HK-2 (cell line): ENCODE measurements around the gene LHX4.
A peak's percentile ranks its signal among the peaks of the same experiment; 100 is the strongest.

Experiments used
- DNase-seq: peaks from one replicate; pipeline ENCODE4 v3.0.0-alpha.2; 2018; ENCODE audit not compliant: unreplicated experiment

The LHX4 gene

DNA sequence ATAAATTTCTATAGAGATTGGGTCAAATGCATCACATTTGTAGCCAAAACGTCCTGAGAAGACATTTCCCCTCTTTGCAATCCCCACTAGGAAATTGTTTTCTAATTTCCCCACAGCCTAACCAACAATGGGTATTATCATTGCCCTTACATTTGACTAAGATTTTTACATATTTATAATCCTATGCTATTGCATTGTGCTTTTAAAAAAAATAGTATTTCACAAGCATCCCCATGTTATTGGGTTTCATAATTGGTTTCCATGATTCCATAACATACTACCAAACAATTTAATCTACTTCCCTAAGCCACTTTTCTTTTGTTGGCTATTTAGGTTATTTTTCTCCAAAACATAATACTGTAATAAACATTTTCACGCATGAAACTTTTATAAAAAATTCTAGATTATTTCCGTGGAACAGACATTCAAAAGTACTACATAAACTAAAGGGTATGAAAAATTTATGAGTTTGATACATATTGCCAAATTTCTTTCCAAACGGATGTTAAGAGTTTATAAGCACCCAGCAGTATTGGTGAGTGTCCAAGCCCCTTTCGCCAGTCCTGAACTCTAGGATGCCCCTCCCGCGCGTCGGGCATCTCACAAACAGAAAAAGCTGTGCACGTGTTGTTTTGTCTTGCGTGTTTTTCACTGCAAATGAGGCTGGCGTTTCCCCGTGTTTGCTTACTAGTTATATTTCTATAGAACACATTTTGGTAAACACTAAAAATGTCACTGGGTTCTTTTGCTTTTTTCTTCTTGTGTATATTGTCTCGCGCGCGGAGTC is 2.0 kb upstream of the LHX4 start:
- DNase-seq, result no peak

DNA sequence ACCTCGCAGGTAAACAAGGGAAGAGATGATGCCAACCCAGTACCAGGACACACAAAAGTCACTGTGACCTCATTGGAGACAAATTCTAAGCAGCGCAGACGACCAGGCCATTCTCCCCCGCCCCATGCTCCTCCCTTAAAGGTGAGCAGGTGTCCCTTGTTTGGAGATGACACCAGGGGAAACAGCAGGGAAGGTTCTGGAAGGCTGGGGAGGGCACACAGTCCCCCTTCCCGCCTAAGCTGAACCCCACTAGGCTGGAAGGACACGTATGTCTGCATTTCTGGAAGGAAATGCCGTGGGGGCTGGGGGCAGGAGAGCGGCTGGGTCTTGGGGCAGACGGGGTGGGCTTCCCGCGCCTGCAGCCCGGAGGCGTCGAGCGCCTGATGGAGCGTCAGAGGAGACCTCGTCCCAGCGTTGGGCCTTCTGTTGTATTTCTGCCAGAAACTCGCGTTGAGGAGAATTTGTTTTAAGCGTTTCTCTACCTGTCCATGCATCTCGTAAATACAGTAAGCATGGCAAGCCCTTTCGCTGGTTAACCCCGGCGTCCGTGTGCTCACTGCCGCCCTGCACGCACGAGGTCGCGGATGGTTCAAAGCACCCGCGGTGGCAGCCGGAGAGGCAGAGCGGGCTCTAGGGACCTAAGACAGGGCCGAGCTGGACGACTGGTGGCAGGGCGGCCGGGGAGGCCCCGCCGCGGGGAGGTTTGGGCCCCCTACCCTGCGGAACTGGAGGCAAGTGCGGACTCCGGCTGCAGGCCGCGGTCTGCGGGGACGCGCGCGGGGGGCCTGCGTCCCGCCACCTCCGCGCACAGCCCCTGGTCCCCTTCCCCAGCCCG is 1.2 kb upstream of the LHX4 start:
- DNase-seq, result no peak

DNA sequence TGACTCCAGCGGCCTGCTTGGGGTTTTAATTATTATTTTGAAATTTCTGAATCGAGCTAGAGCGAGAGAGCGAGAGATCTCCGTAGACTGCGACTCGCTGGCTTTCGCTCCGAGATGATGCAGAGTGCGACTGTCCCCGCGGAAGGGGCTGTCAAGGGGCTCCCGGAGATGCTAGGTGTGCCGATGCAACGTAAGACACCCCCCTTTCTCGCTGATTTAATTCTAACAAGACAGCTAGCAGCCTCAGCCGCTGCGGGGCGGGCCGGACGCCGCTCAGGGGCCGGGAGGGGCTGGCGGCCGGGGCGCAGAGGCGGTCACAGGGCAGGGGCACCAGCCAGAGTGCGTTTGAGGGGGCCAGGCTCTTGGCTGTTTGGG is 339 bp downstream of the LHX4 start:
- no peak for DNase-seq

DNA sequence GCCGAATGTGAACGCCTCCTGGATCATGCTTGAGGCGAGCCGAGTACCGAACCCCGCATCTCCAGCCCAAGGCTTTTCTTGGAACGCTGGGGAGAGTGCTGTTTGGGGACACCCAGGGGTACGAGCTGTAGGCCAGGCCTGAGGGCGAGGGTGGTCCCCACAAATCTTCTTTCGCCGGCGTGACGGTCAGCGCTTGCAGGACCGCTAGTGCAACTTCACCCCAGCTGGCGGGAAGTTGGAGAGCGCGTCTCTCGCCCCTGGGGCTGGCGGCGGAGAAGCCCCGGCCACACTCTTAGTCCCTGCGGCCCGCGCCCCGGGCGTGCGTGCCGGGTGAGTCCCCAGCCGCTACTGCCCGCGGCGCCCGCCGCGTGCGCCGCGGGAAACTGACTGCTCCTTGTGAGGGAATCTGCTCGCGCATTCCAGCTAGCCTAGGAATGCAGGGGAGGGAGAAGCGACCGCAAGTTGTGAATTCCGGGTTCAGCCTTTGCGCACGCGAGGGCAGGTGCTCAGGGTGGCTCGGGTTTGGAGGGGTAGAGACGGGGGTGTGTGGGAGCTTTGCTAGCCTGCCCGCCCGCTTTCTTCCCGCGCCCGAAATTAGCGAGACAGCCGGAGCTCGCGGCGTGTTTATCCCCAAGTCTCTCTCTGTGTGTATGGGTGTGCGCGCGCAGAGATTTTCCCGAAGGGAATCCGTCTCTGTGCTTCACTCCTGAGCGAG is 884 bp downstream of the LHX4 start:
- peak; percentile 49 for DNase-seq

DNA sequence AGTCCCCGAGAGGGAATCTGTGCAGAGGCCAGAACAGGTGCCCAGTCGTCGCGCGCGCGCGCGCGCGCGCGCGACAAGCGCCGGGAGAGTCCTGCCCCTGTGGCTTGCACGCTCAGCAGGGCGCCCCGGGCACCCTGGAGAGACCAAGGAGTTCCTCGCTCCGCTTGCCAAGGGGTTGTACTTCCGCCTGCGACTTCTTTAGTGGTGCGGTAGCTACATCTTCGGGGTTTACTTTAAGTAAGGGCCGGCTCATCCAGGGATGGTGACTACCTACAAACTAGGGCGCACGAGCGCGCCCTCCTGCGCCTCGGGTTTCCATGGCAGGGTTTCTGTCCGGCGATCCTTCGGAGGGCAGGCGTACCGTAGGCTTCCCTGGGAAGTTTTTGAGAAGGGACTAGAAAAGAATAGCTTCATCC is 1.4 kb downstream of the LHX4 start:
- peak; percentile 49 for DNase-seq

DNA sequence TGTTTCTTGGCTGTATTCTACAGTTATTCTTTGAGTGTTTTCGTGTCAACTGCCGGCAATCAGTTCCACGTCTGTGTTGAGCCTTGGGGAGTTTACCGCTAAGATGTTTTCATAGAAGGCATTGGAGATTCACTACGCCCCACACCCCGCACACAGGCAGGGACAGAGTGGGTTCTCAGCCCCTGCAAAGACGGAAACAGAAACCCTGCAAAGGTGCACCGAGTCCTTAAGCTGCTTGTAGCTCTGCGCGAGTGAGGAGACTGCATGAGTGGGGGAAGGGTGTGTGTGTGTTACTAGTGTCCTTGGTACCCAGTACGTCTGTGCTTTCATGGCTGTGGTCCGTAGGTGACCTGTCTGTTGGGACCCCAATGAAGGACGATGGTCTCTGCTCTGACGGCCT is 1.9 kb downstream of the LHX4 start:
- no peak for DNase-seq

DNA sequence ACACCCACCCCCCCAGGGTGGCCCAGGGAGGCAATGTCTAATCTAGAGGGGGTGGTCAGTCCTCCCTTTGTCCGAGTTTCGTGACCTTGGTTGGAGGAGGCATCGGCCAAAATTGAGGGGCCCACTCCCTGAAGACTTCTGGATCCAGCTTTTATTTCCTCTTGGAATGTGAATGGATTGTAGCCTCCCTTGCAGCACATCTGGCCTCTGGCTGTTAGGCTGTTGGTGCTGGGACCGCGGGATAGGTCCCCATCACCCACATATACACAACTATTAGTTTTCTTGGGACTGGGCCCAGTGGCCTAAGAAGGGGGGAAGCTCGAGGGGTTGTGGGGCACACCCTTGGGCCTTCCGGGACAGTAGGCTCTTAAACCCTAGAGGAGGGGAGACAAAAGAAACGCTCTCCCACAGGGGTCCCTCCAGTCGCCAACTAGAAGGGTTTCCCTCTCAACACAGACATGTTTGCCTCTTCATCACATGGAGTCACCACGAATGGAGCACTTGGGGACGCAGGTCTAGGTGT is 2.5 kb downstream of the LHX4 start:
- no peak for DNase-seq

DNA sequence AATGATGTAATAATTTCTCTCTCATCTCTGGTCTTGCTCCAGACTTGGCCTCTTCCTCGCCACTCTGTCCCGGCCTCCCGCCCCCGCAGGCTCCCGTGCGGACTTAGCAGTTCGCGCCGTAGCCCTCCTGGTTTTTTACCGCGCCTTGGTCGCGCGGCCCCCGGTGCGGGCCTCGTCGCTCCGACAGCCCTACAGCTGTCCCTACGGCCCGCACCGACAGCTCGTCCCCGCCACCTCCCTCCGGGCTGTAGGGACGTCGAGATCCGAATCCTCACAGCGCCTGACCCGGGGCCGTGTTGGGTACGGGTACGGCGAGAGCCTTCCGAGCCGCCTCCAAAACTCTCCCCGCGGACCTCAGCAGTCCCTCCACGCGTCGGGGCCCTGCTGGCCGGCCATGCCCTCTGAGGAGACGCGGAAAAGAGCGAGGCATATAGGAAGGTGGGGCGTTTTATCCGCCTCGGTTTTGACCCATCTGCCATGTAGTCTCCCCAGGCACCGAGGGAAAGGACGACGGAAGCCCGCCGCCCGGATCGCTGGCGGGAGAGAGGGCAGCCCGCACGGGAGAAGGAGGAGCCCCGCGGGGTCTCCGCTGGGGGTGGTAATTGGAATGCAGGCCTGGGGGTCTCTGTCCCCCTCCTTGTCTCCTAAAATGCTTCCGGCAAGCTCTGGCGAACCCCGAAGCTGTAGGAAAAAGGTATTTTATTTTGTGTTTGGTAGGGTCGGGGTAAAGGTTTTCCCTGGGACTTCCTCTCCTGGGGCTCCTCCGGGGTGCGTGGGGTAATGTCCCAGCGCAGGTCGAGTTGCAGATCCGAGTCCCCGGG is 3.3 kb downstream of the LHX4 start:
- DNase-seq, result no peak

DNA sequence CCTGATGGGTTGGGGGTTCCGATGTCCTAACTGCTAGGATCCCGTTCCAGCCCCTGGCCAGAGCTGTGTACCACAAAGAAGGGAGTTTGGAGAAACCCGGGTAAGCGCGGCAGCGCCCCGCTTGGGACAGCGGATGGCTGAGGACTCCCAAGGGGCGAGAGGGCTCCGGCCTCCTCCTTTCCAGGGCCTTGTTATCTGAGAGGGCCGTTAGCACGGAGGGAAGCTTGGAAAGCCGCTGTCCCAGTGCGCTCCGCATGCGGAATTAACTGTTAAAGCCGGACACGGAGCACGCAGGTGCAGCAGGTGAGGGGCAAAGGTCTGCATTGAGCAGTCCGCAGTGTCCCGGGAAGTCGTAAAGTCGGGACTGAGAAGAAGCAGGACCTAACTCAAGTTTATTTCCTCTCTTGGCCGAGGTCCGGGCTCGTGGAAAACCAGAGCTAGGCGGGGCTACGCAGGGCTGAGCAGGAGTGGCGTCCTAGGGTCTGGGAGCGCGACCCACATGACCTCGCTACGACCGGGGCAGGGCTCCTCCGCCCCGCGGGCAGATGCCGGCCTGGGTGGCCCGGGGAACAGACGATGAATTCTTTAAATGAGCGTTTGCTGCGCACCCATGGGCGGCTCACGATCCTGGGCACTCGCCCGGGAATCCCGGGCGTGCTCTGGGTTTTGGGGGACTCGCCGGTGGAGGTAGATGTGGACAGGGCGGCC is 4.5 kb downstream of the LHX4 start:
- no peak for DNase-seq

DNA sequence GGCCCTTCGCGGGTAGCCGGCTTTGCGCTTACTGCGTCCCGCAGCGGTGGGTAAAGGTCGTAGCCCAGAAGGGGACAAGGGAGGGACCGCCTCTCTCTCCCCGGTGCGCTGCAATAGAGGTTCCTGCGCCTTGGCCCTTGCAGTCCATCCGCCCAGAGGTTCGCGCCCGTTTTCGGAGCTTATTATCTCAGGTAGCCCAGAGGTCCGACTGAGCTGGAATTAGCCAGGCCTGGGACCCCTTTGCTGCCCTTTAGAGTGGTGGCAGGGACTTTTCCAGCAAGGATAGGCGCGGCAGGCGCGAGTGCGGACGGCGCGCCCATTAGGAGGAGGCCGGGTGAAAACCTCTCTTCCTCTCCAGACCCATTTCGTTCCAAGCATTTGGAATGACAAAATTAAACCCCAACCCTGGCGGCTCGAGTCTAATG is 5.0 kb downstream of the LHX4 start:
- DNase-seq, result no peak

DNA sequence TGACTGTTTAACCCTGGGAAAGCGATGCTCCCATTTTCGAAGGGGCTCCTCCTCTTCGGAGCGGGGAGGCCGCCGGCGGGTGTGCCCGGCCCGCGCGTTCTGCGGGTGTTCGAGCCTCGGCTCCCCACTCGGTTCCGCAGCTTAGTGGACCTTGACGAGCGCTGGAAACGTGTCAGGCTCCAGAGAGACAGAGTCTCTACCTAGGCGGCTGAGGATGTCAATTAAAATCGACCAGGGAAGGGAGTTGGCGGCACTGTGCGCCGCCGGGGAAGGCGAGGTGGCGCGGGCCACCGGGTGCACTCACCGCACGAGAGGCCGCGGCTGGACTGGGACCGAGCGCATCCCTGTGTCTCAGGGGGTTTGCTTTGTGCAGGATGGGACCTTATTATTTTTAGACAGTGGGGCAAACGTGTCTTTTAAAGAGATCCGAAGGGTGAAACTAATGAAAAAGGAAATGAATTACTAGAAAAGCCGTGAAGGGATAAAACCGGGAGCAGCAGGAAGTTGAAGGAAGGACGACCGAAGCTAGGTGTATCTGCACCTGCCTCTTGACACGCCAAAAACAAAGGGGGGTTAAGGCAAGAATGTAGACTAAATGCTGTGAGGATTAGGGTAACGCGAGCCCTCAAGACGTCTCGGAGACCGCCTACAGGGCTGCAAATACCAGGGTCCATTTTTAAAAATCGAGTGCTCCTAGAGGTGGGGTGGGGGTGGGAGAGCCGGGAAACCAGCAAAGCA is 5.6 kb downstream of the LHX4 start:
- DNase-seq, result no peak

DNA sequence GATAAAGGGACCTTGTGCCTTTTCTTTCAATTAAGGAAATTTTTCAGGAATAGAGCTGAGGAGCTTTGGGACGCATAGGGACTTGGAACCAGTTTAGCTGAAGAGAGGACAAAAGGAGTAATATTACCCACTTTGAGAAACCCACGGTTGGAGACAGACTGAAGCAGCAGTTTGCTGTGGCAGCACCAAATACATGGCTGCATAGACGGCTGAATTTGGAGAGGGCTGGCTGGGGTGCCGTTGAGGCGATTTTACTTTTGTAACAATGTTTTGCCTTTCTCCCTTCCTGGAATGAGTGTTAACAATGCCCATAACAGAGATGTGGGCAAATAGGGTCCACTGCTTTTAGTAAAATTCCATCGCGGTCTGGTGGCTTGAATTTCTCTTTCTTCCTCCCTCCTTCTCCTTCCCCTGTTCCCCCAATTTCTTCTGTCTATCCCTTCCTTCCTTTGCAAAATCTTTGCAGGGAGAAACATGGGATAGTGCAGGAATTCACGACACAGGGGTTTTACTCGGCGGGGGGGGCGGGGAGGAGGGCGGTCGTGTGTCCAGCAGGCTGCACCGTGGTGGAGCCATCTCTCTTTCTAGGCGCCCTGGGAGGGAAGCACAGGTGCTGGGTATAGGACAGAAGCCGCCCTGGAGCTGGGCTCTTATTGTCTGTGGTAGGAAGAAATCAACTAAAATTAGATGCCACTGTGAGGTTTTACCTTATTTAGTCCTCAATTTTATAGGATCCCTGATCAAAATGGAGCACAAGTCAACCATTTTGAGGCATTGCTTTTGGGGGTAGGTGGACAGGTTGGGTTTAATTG is 6.8 kb downstream of the LHX4 start:
- DNase-seq, result no peak

DNA sequence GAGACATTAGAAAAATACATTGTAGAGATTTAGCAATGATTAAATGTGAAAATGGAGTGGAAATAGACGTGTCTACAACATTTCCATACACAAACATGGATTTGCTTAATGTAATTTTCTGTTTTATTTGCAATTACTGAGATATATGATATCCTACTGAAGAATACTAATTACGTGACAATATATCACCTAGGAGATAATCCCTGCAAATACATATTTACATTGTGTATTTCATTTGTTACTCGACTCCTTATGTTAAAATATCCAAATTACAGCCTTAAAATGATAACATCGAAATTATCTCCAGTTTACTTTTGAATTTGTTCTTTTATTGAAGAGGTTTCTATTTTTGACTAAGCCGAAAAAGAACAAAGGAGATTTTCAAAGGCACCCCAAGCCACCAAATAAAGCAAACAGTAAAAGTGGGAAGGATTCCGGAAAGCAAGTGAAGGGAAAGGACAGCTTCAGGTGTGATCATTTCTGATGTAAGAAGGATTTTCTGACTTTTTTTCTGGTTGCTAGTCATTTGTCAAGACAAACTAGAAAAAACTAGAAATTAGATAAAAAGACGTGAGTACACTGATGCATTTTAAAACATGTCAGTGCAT is 7.9 kb downstream of the LHX4 start:
- no peak for DNase-seq

DNA sequence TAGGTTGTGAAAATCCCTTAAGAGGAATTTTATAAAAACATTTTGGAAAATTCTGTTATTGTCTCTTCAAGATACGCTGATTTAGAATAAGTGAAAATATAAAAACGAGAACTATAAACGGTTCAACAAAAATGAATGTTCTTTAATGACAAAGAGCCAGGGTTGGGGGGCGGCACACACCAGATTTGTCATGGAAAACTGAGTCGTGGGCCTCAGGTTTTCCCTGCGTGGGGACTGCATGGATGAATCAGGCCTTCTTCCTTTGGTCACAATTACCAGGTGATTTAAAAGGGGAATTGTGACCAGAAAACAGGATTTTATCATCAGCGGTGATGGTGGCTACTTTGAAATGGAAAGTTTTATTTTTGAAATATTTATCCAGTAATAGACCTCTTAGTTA is 8.6 kb downstream of the LHX4 start:
- DNase-seq, result no peak

DNA sequence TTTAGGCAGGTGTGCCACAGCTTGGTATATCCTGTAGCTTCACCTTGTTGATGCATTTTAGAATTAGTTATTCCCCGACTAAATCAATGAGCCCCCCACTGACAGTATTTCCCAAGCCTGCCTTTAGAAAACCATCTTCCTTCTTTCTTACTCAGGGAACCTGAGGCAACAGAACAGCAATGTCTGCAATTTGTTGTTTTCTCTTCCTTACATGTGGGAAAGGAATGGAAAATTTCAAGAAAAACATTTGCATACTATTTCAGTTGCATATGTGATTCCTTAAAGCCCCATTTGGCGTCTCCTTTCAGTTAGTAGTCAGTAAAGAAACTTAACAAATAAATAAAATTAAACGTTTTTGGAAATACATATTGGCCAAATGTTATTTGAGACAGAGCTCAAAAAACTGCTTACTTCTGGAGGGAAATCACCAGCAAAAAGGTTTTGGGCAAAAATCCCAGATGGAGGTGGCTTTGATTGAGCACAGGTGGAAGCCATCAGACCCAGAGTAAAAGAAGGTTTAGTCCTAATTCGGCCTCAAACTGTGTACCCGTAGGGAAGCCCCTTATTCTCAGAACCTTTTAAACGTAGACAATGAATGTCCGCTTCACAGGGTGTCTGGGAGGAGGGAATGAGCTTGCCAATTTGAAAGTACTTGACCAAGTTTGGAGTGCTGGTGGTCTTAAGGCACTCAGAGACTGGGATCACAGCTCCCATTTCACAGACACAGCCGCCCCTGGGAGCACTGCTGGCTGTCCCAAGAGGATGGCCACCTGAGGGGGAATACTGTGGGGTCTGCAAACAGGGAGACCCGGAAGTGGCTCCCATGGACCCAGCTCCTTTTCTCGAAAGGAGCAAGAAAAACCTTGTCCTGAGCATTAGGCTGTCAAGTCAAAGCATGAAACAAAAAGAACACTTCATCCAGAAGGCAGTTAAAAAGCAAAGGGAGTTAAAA is 9.4 kb downstream of the LHX4 start:
- DNase-seq, result no peak

DNA sequence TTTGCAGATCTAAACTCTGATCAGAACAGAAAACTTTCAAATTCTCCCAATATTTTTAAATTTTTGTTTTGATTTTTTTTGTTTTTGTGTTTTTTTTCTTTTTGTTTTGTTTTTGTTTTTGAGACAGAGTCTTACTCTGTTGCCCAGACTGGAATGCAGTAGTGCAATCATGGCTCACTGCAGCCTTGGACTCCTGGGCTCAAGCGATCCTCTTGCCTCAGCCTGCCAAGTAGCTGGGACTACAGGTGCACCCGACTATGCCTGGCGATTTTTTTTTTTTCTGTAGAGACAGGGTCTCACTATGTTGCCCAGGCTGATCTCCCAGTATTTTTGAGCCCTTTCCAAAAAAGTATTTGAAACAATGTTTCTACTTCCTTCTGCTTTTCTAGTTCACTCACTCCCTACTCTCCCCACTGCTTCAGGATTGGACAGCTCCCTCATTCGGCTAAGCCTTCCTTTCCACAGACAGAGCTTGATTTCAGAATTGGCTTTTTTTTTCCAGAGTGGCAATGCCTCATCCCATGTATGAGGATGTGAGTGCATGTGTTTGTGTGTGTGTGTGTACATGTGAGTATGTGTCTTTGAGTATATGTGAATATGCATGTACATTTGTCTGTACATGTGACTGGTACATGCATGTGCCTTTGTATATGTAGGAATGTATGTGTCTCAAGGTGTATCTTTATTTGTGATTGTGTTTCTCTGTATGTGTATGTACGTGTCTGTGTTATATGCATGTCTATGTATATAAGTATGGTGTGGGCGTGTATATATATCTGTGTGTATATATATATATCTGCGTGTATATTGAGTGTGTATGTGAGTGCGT is 11.9 kb downstream of the LHX4 start:
- DNase-seq, result no peak
